Astrocyte (in vitro differentiated cells and primary cell): ENCODE measurements around the gene KARS1.

Source experiments
- EZH2 ChIP-seq: IDR thresholded peaks from 2 replicates; pipeline ENCODE4 v1.6.1; 2012; ENCODE audit warnings: mild to moderate bottlenecking, low read length, inconsistent platforms; ENCODE audit not compliant: insufficient read depth
- TF ChIP-seq, protein P1 (sequence below): IDR thresholded peaks from 2 replicates; pipeline ENCODE4 v1.5.1; 2011; ENCODE audit warnings: low read depth, mild to moderate bottlenecking, inconsistent platforms, low read length, moderate library complexity; ENCODE audit not compliant: insufficient read depth

DNA sequence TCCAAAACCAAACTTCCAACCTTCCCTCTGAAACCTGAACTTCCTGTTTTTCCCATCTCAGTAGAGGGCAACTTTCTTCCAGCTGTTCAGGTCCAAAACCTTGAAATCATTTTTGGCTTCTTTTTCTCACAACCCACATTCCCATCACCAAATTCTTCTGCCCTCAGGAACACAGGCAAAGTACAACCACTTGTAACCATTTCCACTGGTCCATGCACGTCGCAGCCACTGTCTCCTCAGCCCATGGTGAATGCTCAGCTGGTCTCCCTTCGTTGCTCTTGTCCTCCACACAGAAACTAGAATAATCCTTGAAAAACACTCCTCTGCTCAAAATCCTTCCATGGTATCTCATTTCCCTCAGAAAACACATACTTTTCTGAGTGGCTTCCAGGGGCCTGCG lies 20.7 kb downstream of the KARS1 start:
- TF ChIP-seq, protein P1, sequence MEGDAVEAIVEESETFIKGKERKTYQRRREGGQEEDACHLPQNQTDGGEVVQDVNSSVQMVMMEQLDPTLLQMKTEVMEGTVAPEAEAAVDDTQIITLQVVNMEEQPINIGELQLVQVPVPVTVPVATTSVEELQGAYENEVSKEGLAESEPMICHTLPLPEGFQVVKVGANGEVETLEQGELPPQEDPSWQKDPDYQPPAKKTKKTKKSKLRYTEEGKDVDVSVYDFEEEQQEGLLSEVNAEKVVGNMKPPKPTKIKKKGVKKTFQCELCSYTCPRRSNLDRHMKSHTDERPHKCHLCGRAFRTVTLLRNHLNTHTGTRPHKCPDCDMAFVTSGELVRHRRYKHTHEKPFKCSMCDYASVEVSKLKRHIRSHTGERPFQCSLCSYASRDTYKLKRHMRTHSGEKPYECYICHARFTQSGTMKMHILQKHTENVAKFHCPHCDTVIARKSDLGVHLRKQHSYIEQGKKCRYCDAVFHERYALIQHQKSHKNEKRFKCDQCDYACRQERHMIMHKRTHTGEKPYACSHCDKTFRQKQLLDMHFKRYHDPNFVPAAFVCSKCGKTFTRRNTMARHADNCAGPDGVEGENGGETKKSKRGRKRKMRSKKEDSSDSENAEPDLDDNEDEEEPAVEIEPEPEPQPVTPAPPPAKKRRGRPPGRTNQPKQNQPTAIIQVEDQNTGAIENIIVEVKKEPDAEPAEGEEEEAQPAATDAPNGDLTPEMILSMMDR: no peak
- TF ChIP-seq EZH2: no peak
